ENCODE measurements around the gene GIPC1. TPM values are rescaled to one million over a fixed set of nuclear protein-coding genes. Genes with fewer than 3 reads are reported as not detected.

Gene GIPC1
- total RNA-seq, 2 experiments from 2014 or later: 36.5 to 47.2 TPM

GRCh38 chr19:14502334-14503092 is 6.6 kb upstream of the GIPC1 start:
- POLR2A ChIA-PET: no interaction called here
- Mint-ChIP-seq H3K36me3 (ENCODE audit: low read depth) (no peaks in the 10 kb centered on the region), H3K9me3 (no peaks in the 10 kb centered on the region), H3K4me3 (no peak overlapping the region), H3K27ac (no peak overlapping the region), H3K27me3 (peaks cover 1% of the 10 kb centered on the region), H3K4me1 (peaks cover 31% of the 10 kb centered on the region)
- CTCF ChIA-PET: interaction anchor here (0.8 to 1.3 kb wide), 2 partner anchors 24 to 355 kb away, joined by 3 read pairs; no protein-coding TSS in a partner anchor
- DNase-seq: no peak

DNA sequence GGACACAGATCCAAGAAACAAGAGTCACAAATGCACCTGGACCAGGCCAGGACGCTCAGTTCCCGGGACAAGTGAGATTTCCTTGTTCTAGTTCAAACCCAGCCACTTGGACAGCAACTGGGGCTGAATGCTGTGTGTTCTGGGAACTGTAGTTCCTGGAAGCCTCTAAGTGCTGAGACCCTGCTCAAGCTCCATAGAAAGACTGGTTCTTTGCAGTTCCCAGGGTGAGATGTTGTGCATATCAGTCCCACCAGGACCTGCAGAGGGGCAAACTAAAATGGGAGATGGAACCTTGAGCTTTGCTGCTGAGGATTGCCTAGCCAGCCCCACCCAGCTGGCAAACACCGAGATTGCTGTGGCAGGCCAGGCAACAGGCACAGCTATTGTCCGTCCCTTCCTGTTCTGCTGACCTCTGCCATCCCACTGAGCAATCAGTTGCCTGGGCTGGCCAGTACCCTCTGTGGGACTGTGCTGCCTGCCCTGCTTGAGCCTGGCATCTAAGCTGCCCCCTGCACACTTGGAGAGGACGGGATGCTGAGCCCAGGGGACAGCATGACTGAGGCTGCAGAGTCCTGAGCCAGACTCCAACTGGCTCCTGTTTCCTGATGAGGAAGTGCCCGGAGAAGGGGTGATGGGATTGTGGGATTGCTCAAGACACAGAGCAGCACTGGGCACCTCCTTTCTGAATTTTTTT is 1.4 kb upstream of the GIPC1 start:
- ChIA-PET CTCF (interaction anchor here (0.6 to 6.8 kb wide), 8 partner anchors 8 to 361 kb away, joined by 3 to 45 read pairs (median 3); partner anchors contain the start of gene ASF1B), POLR2A (no interaction called here)
- Mint-ChIP-seq H3K36me3 (ENCODE audit: low read depth) (peaks cover 4% of the 10 kb centered on the region), H3K27me3 (no peaks in the 10 kb centered on the region), H3K4me3 (peak overlapping the region; percentile 83), H3K9me3 (no peaks in the 10 kb centered on the region), H3K27ac (no peak overlapping the region), H3K4me1 (peaks cover 25% of the 10 kb centered on the region)
- no peak for DNase-seq

DNA sequence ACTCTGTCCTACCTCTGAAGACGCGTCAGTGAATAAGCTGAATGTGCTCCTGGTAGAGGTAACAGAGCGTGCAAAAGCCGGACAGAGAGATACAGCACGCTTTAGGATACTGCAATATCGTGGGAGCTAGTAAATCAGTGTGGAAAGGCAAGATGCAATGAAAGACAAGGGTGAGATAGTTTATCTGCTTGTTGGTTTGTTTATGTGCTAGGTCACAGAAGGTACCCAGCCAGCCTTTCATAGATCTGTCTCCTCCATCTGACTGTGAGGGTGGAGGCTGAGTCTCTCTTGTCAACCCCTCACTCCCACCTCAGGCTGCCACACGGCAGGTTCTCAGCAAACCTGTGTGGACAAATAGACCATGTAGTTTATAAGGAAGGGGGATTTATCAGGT is 904 bp upstream of the GIPC1 start:
- Mint-ChIP-seq H3K27me3 (no peaks in the 10 kb centered on the region), H3K4me3 (peak overlapping the region; percentile 83), H3K9me3 (no peaks in the 10 kb centered on the region), H3K27ac (peak overlapping the region; percentile 83), H3K36me3 (ENCODE audit: low read depth) (peaks cover 4% of the 10 kb centered on the region), H3K4me1 (peaks cover 25% of the 10 kb centered on the region)
- ChIA-PET CTCF (interaction anchor here (0.6 to 6.8 kb wide), 6 partner anchors 9 to 360 kb away, joined by 3 to 45 read pairs (median 3); partner anchors contain the start of gene ASF1B), POLR2A (no interaction called here)
- no peak for DNase-seq

GRCh38 chr19:14495672-14496028 is 277 bp downstream of the GIPC1 start:
- H3K27me3 Mint-ChIP-seq: no peaks in the 10 kb centered on the region
- POLR2A ChIA-PET: interaction anchor here (0.7 to 1.2 kb wide), 2 partner anchors 11 to 630 kb away, joined by 3 to 5 read pairs; no protein-coding TSS in a partner anchor
- peaks cover 27% of the 10 kb centered on the region for H3K4me1 Mint-ChIP-seq
- H3K9me3 Mint-ChIP-seq: no peaks in the 10 kb centered on the region
- H3K4me3 Mint-ChIP-seq: peak overlapping the region; percentile 83
- no peak for DNase-seq
- peaks cover 8% of the 10 kb centered on the region for H3K36me3 Mint-ChIP-seq (ENCODE audit: low read depth)
- peak overlapping the region; percentile 85 for H3K27ac Mint-ChIP-seq
- CTCF ChIA-PET: interaction anchor here (1.0 to 6.8 kb wide), 4 partner anchors 14 to 359 kb away, joined by 3 to 45 read pairs (median 4); no protein-coding TSS in a partner anchor

DNA sequence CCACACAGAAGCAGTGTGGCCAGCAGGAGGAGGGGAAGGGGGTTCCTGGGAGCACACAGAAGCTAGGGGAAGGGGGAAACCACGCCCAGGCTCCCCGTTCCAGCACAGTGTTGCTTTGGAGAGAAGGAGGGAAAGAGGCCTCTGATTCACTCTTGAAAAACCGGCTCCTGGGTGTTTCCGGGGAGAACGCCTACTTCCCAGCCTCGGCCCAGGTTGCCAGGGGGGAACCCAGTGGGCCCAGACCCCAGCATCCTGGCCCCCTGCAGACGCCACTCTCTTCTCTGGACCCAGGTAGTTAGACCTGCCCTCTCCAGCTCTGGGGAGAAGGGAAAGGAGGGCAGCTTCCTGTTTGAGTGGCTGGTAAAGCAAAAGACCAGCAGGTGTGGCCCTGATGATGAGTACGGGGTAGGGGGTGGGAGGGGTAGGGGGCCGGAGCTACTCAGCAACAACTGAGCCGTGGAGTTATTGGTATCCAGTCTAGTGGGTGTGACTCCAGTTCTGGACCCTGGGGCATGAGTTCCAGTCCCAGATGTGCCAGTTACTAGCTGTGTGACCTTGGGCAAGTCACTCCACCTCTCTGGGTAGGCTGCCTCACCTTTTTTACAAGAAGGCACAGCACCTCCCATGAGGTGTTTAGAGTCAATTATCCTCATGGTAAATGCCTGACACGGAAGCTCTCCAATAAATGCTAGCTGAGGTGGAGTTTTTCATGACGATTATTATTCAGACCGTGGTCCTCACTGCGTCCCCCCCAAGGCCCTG is 836 bp downstream of the GIPC1 start:
- Mint-ChIP-seq H3K36me3 (ENCODE audit: low read depth) (peaks cover 8% of the 10 kb centered on the region), H3K27me3 (no peaks in the 10 kb centered on the region), H3K9me3 (no peaks in the 10 kb centered on the region), H3K27ac (peak overlapping the region; percentile 85), H3K4me1 (peaks cover 27% of the 10 kb centered on the region), H3K4me3 (peak overlapping the region; percentile 83)
- no peak for DNase-seq
- POLR2A ChIA-PET: interaction anchor here (0.7 to 1.2 kb wide), 2 partner anchors 12 to 629 kb away, joined by 3 to 5 read pairs; no protein-coding TSS in a partner anchor
- CTCF ChIA-PET: interaction anchor here (0.5 to 6.8 kb wide), 5 partner anchors 13 to 1224 kb away, joined by 3 to 45 read pairs (median 4); no protein-coding TSS in a partner anchor

DNA sequence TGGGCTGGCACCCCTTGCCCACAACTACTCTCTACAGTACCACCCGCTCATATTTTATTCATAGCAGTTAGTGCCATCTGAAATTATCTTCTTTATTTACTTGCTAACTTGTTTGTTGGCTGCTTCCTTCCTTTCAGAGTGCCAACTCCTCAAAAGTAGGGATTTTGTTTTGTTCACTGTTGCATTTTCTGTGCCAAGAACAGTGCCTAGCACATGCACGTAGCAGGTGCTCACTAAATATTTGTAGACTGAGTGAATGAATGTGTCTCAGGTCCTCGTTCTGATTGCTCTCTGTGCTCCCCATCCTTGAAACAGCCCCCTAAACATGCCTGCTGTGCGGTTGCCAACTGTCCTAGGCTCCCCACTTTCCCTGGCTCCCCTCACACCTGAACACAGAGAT is 1.5 kb downstream of the GIPC1 start:
- peak overlapping the region; percentile 83 for H3K4me3 Mint-ChIP-seq
- H3K9me3 Mint-ChIP-seq: no peaks in the 10 kb centered on the region
- peaks cover 27% of the 10 kb centered on the region for H3K4me1 Mint-ChIP-seq
- H3K27me3 Mint-ChIP-seq: no peaks in the 10 kb centered on the region
- DNase-seq: no peak
- ChIA-PET POLR2A (no interaction called here), CTCF (interaction anchor here (6.8 kb wide), 1 partner anchor 13 kb away, joined by 45 read pairs; no protein-coding TSS in a partner anchor)
- peak overlapping the region; percentile 34 for H3K27ac Mint-ChIP-seq
- H3K36me3 Mint-ChIP-seq (ENCODE audit: low read depth): peaks cover 15% of the 10 kb centered on the region

- H3K9me3 Mint-ChIP-seq: no peaks in the 10 kb centered on the region
- H3K36me3 Mint-ChIP-seq (ENCODE audit: low read depth): peaks cover 18% of the 10 kb centered on the region
- H3K27ac Mint-ChIP-seq: no peak overlapping the region
- peaks cover 27% of the 10 kb centered on the region for H3K4me1 Mint-ChIP-seq
- ChIA-PET POLR2A (no interaction called here), CTCF (interaction anchor here (1.0 to 1.2 kb wide), 3 partner anchors 12 to 20 kb away, joined by 3 to 4 read pairs (median 3); no protein-coding TSS in a partner anchor)
- H3K27me3 Mint-ChIP-seq: no peaks in the 10 kb centered on the region
- no peak overlapping the region for H3K4me3 Mint-ChIP-seq
- DNase-seq: no peak
These were observed 3.1 kb downstream of the GIPC1 start for GRCh38 chr19:14492756-14493337.

GRCh38 chr19:14487370-14488125 is 8.4 kb downstream of the GIPC1 start:
- no peak overlapping the region for H3K27ac Mint-ChIP-seq
- DNase-seq: no peak

DNA sequence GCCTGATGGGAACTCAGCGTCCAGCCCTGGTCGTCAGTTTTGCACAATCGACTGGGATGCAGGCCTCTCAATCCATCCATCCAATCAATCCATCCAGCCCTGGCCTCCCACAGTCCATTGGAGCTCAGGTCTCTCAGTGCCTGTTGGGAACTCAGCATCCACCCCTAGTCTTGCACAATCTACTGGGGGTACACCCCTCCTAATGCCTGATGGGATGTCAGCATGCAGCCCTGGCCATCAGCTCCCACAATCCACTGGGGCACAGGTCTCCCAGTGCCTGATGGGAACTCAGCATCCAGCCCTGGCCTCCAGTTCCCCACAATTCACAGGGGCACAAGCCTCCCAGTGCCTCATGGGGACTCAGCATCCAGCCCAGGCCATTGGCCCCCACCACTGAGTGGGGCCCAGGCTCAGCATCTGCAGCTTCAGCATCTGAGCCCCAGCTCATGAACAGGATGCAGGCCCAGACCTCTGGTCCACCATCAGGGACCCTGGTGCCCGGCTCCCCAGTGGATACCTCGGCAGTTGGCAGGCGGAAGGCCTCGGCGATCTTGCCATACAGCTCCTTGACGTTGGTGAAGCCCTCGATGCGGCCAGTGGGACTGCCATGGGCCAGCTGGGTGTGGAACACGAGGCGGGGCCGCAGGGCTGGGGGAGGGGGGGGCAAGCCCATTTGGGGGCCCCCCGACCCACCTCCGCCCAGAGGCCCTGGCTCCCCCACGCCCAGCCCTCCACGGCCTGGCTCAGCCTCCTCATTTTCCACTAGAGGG is 13.6 kb downstream of the GIPC1 start:
- Mint-ChIP-seq H3K4me1 (peaks cover 12% of the 10 kb centered on the region), H3K27me3 (no peaks in the 10 kb centered on the region), H3K36me3 (ENCODE audit: low read depth) (peaks cover 14% of the 10 kb centered on the region), H3K4me3 (no peak overlapping the region), H3K9me3 (no peaks in the 10 kb centered on the region), H3K27ac (no peak overlapping the region)
- ChIA-PET POLR2A (no interaction called here), CTCF (interaction anchor here (0.6 to 5.2 kb wide), 5 partner anchors 10 to 346 kb away, joined by 3 to 45 read pairs (median 3); partner anchors contain the start of genes ASF1B and GIPC1)
- no peak for DNase-seq

More at GRCh38 chr19:14487370-14488125, 8.4 kb downstream of the GIPC1 start:
- ChIA-PET CTCF (interaction anchor here (0.7 to 2.8 kb wide), 6 partner anchors 7 to 608 kb away, joined by 3 to 10 read pairs (median 3); partner anchors contain the start of gene ASF1B), POLR2A (no interaction called here)
- Mint-ChIP-seq H3K27me3 (no peaks in the 10 kb centered on the region), H3K36me3 (ENCODE audit: low read depth) (peaks cover 18% of the 10 kb centered on the region), H3K4me1 (peaks cover 12% of the 10 kb centered on the region), H3K4me3 (no peak overlapping the region), H3K9me3 (no peaks in the 10 kb centered on the region)

DNA sequence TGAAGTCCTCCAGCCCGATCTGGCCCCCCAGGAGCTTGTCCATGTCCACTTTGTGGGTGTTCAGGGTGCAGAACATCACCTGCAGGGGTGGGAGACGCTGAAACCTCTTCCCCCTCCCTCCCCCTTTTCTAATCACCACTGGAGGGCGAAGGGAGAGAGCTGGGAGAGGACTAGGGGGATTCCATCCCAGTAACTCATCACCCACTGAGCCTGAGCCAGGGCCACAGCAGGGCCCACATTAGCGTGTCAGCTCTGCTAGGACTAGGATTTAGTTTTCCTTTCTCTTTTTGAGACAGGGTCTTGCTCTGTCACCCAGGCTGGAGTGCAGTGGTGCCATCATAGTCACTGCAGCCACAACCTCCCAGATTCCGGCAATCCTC is 15.2 kb downstream of the GIPC1 start:
- ChIA-PET CTCF (interaction anchor here (0.7 to 5.2 kb wide), 20 partner anchors 8 to 839 kb away, joined by 3 to 45 read pairs (median 3); partner anchors contain the start of genes ADGRE5 and GIPC1), POLR2A (interaction anchor here (1.0 kb wide), 1 partner anchor 344 kb away, joined by 3 read pairs; the partner anchor contains the start of gene ASF1B)
- no peak for DNase-seq
- Mint-ChIP-seq H3K36me3 (ENCODE audit: low read depth) (peaks cover 12% of the 10 kb centered on the region), H3K9me3 (no peaks in the 10 kb centered on the region), H3K4me1 (peaks cover 13% of the 10 kb centered on the region), H3K27ac (peak overlapping the region; percentile 19), H3K27me3 (no peaks in the 10 kb centered on the region), H3K4me3 (no peak overlapping the region)
